ENCODE data around the gene CRNN. TPM values are rescaled to one million over a fixed set of nuclear protein-coding genes. Genes with fewer than 3 reads are reported as not detected.

The CRNN gene
- total RNA-seq, 1 donor from 2014 or later = 349 TPM

DNA sequence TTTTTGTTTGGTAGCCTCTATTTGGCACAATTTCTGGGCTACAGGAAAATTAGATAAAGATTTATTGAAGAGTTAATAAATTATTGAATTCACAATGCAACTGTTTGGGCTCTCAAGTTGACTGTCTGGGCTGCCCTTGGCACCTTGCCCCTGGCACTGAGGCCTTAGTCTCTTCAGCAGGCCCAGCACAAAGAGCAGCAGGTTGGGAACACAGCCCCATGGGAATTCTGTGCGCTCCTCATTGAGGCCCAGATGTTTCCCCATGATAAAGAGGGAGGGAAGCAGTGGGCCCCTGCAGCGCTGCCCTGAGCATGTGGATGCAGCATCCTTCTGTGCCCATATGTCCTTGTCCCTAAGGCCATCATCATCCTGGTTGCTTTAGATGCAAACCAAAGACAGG, 2.9 kb downstream of the CRNN start:
- Histone ChIP-seq H3K27ac (no peak overlapping the region), H3K9me3 (no peaks in the 10 kb centered on the region), H3K4me1 (no peaks in the 10 kb centered on the region), H3K27me3 (no peaks in the 10 kb centered on the region), H3K4me3 (no peak overlapping the region), H3K36me3 (no peaks in the 10 kb centered on the region)
- no peak for TF ChIP-seq POLR2A (IDR thresholded peaks at IDR 0.05)
- TF ChIP-seq POLR2AphosphoS5 (IDR thresholded peaks at IDR 0.05; ENCODE audit: insufficient read depth in 1 of 2, low read depth in 1 of 2) = no peak
- no peak for TF ChIP-seq CTCF (IDR thresholded peaks at IDR 0.05)
- DNase-seq (ENCODE audit: extremely low spot score in 2 of 2) = no peak
- intact Hi-C loops (cut with DNase I) = no loop called here

GRCh38 chr1:152410599-152410998, 3.5 kb downstream of the CRNN start:
- H3K4me1 ChIP-seq = no peaks in the 10 kb centered on the region
- H3K27ac ChIP-seq = no peak overlapping the region
- H3K36me3 ChIP-seq = no peaks in the 10 kb centered on the region
- H3K27me3 ChIP-seq = no peaks in the 10 kb centered on the region
- no peaks in the 10 kb centered on the region for H3K9me3 ChIP-seq
- no peak for DNase-seq (ENCODE audit: extremely low spot score in 2 of 2)
- intact Hi-C loops (cut with DNase I) = no loop called here
- TF ChIP-seq CTCF (IDR thresholded peaks at IDR 0.05) (no peak), POLR2AphosphoS5 (IDR thresholded peaks at IDR 0.05; ENCODE audit: insufficient read depth in 1 of 2, low read depth in 1 of 2) (no peak), POLR2A (IDR thresholded peaks at IDR 0.05) (no peak)
- no peak overlapping the region for H3K4me3 ChIP-seq

GRCh38 chr1:152410028-152410427, 4.0 kb downstream of the CRNN start:
- Histone ChIP-seq H3K4me1 (no peaks in the 10 kb centered on the region), H3K27me3 (no peaks in the 10 kb centered on the region), H3K36me3 (no peaks in the 10 kb centered on the region), H3K9me3 (no peaks in the 10 kb centered on the region), H3K4me3 (no peak overlapping the region), H3K27ac (no peak overlapping the region)
- intact Hi-C loops (cut with DNase I) = no loop called here
- TF ChIP-seq POLR2AphosphoS5 (IDR thresholded peaks at IDR 0.05; ENCODE audit: insufficient read depth in 1 of 2, low read depth in 1 of 2) = no peak
- no peak for TF ChIP-seq POLR2A (IDR thresholded peaks at IDR 0.05)
- no peak for TF ChIP-seq CTCF (IDR thresholded peaks at IDR 0.05)
- DNase-seq (ENCODE audit: extremely low spot score in 2 of 2) = no peak

GRCh38 chr1:152408664-152409063, 5.4 kb downstream of the CRNN start:
- Histone ChIP-seq H3K4me1 (no peaks in the 10 kb centered on the region), H3K36me3 (no peaks in the 10 kb centered on the region), H3K27ac (no peak overlapping the region), H3K4me3 (no peak overlapping the region), H3K27me3 (no peaks in the 10 kb centered on the region), H3K9me3 (no peaks in the 10 kb centered on the region)
- TF ChIP-seq POLR2A (IDR thresholded peaks at IDR 0.05) = no peak
- no peak for TF ChIP-seq POLR2AphosphoS5 (IDR thresholded peaks at IDR 0.05; ENCODE audit: insufficient read depth in 1 of 2, low read depth in 1 of 2)
- no peak for TF ChIP-seq CTCF (IDR thresholded peaks at IDR 0.05)
- no peak for DNase-seq (ENCODE audit: extremely low spot score in 2 of 2)
- intact Hi-C loops (cut with DNase I) = no loop called here

GRCh38 chr1:152398812-152399698, 15.0 kb downstream of the CRNN start:
- TF ChIP-seq CTCF (IDR thresholded peaks at IDR 0.05) (peak in 1 of 3 experiments; percentile 12), POLR2AphosphoS5 (IDR thresholded peaks at IDR 0.05; ENCODE audit: insufficient read depth in 1 of 2, low read depth in 1 of 2) (no peak)
- H3K9me3 ChIP-seq = no peaks in the 10 kb centered on the region
- no peaks in the 10 kb centered on the region for H3K27me3 ChIP-seq
- no peaks in the 10 kb centered on the region for H3K4me1 ChIP-seq
- DNase-seq (ENCODE audit: extremely low spot score in 2 of 2) = no peak
- intact Hi-C loops (cut with DNase I) = no loop called here
- no peaks in the 10 kb centered on the region for H3K36me3 ChIP-seq
- H3K4me3 ChIP-seq = no peak overlapping the region
- H3K27ac ChIP-seq = no peak overlapping the region

Data from vagina (tissue), 2 donors.